ENCODE measurements around the gene DUSP22. TPM values are rescaled to one million over a fixed set of nuclear protein-coding genes. Genes with fewer than 3 reads are reported as not detected.

DUSP22 gene
- total and polyA plus RNA-seq, 9 of the 15 experiments (the other 6 are each of a cell fraction or from before 2014, with no cell fraction given) = 9.3 to 19.4 (median 11.8) TPM

GRCh38 chr6:321158-321438 is 28.8 kb downstream of the DUSP22 start (continued):
- TF ChIP-seq E2F8 (IDR thresholded peaks at IDR 0.05; ENCODE audit: low read depth, partially characterized antibody) (no peak), SRF (CRISPR knock-in tag; IDR thresholded peaks at IDR 0.05) (no peak), DEAF1 (CRISPR knock-in tag; IDR thresholded peaks at IDR 0.05) (no peak), CREB3L1 (IDR thresholded peaks at IDR 0.05; ENCODE audit: borderline replicate concordance, low read depth) (no peak), ZNF431 (CRISPR knock-in tag; IDR thresholded peaks at IDR 0.05) (no peak), ZNF3 (CRISPR knock-in tag; IDR thresholded peaks at IDR 0.05) (no peak), HCFC1 (IDR thresholded peaks at IDR 0.05; ENCODE audit: low read depth, low read length) (no peak)
